HUDEP-2 (cell line): Measurements from ENCODE around the gene TOR1B.

Experiments
- DNase-seq, 76 experiments: peaks; one replicate each; lab custom pipeline; 2025; ENCODE audit not compliant: unreplicated experiment in 76 of 76; lab: John Stamatoyannopoulos, UW

The TOR1B gene

DNA sequence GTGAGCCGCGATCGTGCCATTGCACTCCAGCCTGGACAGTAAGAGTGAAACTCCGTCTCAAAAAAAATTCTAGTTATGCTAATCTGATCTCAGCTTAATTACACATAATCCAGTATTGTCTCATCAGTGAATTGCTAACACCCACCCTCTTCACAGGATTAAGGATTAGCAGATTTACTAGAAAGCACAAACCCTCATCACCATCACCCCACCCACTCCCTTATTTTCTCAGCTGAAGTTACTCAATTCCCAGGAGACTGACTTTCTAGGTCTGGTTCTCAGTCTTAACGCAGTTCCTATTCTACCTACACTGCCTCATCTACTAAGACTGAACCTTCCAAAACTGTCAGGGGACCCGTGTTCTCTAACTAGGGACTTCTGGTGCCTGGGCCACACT lies 9.0 kb downstream of the TOR1B start:
- no peak for DNase-seq

DNA sequence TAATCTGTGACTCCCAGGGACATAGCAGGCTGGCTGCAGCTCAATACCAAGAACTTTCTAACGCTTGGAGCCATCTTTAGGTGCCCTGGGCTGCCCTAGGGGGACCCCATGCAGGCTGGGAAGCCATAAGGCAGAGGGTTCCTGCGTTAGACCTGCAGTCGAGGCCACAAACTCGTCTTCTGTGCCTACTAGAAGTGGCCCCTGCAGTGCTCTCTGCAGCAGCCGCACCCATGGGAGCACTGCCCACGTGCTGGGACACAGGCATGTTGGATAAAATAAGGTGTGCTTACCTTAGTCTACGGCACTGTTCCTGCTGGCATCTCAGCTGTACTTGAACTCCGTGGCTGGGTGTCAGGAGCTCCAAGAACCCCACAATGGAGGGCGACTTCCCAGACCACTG lies 9.4 kb downstream of the TOR1B start:
- DNase-seq: peak in 1 of 76 experiments; percentile 7

DNA sequence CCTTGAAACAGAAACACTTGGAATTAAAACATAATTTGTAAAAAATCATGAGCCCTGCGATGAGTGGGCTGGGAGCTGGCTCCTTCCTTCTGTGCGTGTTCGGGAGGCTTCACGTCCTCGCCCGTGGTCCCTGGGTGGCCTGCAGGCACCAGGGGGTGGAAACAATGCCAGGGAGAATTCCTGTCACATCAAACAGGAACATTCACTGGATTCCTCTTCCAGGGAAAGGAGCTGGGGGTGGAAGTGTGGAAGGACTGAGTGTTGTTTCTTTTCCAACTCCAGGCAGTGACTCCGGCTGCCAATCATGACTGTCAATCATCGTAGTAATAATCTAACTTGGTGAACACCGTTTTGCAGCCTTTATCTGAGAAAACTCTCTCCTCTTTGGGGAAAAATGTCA lies 10.7 kb downstream of the TOR1B start:
- DNase-seq: no peak

DNA sequence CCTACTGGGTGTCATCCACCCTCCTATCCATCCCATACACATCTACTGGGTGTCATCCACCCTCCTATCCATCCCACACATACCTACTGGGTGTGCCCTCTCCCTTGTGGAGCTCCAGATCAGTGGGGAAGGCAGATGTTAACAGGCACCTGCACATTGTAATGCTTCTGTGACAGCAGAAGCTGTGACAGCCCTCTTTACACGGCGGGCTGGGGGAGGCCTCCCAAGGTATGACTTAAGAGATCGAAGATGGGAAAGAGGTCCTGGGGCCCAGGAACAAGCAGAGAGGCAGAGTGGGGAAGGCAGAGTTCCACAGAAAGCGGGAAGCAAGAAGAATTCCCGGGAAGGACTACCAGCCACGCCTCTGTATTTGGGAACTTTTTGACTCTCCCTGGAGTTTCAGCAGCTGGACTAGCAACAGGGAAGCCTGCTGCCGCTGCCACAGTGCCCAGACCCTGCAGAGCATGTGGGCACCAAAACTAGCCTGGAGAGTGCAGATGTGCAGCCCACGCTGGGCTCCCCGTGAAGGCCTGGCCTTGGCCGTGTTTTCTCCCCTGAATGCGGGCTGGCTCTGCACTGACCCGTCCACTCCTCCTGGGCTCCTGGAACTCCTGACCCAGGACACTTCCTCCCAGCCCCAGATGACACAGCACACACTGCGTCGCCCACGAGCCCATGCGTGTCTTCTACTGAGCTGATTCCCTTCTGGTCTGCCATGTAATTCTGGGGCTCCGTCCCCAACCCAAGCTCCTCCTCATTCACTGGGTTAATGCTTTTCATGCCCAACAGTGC lies 11.6 kb downstream of the TOR1B start:
- DNase-seq: no peak

DNA sequence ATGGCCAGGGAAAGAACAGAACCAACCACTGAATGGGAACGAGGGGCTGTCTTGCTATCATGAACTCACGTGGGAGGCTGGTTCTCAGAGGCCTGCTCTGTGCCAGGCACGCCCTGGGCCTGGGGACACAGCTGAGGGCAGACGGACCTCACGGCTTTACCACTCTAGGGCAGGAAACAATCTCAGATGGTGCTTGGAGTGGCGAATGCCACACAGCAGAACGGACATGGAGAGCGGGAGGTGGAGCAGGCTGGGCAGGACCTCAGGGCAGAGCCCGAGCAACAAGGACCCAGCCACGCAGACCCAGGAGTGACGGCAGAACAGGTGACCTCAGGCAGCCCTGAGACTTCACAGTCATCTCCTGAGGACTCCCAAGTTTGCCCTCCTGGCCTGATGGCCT lies 12.3 kb downstream of the TOR1B start:
- DNase-seq: no peak

DNA sequence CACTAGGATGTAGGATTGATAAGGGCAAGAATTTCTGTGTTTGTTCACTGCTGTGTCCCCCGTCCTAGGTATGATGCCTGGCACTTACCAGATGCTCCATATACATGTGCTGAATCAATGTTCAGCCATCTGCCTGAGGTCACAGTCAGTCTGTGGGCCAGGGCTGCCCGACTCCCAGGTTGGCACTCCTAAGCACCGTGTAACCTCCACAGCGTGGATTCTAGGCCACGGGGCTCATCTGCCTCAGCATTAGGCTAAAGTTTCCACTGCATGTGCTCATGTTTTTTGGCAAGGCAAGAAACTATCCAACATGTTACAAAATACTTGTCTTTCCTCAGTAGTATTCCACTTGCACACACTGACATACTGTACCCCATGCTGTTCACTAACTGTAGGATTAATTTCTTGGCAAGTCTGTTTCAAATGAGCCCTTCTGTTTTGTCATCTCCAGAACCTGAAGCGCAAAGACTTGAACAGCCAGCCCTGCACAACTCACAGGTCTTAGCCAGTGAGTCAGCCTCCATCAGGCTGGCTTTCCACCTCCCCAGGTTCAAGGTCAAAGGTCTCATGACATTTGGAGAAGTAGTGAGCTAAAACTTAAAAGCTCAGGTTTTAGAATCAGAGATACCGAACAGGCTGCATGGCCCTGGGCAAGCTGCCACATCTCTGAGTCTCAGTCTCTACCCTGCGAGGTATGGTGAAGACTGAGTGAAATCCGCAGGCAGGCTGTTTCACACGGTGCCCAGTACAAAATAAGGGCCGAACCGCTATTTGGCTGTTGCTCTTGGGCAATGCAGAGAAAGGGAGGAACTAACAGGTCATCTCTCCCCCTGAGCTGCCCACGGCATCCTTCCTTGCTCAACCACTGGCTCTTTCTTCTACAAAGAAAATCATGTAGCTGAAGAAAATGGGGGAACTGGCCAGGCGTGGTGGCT lies 13.8 kb downstream of the TOR1B start:
- DNase-seq: no peak

DNA sequence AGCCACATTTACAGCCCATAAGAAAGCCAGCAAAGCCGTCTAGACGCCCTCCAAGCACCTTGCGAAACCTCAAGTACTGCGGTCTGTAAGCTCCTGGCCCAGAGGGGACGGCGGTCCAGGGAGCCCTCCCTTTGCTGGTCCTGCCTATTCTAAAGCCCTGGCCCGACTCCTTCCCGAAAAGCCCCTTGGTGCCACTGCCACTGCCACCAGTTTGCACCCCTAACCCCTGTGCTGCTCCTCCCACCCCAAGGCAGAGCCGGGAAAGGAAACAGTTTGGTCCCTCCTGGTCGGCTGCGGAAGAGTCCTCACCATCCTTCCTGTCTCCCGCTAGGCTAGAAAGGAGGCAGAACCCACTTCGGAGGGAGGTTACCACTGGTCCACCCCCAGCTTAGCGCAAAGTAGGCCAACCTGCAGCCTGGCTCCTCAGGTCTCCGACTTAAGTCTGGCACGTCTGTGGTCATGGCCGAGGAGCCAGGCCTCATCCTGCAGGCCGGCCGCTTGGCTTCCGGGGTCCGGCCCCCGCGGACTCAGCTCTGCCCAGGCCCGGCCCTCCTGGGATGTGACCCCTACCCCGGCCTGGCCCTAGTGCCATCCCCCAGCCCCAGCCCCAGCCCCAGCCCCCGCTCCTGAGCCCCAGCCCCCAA lies 20.0 kb downstream of the TOR1B start:
- DNase-seq: peak in 2 of 76 experiments; percentile 9 to 17

DNA sequence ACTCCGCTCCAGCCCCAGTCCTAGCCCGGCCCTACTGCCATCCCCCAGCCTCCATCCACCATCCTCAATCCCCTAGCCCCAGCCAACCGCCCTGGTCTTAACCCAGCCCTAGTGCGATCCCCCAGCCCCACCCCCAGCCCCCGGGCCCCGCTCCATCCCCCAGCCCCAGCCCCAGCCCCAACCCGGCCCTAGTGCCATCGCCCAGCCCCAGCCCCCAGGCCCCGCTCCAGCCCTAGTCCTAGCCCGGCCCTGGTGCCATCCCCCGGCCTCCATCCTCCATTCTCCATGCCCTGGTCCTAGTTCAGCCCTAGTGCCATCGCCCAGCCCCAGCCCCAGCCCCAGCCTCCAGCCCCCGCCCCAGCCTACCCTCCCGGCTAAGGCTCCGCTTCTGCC lies 20.6 kb downstream of the TOR1B start:
- DNase-seq: no peak

DNA sequence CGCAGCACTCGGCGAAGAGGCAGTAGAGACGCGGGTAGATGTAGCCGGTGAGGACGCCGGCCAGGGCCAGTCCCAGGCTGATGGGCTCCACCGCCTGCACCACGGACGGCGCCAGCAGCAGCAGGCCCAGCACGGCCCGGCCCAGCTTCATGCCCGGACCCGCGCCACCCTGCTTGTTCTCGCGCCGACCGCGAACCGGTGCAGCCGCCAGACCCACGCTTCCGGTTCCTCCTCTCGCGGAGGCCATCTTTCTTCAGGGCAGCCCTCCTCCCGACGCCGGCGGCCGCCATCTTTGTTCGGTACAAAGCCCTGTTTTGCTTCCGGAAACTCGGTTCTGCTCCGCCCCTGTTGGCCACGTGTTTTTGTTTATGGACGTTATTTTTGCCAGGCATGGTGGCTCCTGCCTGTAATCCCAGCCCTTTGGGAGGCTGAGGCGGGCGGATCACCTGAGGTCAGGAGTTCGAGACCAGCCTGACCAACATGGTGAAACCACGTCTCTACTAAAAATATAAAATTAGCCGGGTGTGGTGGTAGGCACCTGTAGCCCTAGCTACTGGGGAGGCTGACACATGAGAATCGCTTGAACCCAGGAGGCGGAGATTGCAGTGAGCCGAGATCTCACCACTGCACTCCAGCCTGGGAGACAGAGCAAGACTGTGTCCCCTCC lies 21.1 kb downstream of the TOR1B start, which contains the start of gene TOR1A:
TSS of gene TOR1A (minus strand) at position 202 of the 667 bp plus-strand sequence. CDS start at position 151, 51 bp downstream.
- peak in 75 of 76 experiments; percentile 17 to 95 (median 88) for DNase-seq

DNA sequence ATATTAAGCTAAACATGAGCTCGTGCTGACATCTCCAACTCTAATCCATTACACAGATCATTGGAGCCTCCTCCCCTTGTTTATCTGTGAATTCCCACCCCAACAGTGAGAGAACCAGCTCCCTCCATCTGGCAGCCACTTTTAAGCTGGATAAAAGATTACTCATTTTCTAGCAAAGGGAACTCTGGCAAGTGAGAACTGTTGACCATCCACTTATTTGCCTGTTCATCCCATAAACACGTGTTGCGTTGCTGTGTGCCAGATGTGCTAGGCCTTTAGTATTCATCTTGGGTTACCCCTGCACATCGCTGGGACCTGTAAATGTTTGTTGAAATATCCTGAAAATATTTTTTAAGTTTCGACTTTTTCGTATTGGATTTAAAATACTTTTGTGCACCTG lies 23.4 kb downstream of the TOR1B start:
- peak in 17 of 76 experiments; percentile 14 to 63 (median 29) for DNase-seq

DNA sequence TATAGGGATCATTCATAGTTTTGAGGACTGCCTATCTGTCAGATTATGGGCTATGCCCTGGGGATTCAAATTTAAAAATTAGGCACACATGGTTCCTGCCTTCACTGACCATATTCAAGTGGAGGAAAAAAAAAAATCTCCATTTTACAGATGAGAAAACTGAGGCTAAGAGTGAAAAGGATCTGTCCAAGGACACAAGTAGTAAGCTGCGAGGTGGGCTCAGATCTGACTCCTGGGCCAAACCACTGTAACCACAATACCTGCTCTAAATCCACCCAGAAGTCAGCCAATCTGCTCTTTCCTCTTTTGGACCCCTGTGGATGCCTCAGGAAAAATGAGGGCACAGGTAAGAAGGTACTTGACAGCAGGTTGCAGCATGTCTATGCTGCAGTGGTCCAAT lies 23.8 kb downstream of the TOR1B start:
- DNase-seq: no peak

DNA sequence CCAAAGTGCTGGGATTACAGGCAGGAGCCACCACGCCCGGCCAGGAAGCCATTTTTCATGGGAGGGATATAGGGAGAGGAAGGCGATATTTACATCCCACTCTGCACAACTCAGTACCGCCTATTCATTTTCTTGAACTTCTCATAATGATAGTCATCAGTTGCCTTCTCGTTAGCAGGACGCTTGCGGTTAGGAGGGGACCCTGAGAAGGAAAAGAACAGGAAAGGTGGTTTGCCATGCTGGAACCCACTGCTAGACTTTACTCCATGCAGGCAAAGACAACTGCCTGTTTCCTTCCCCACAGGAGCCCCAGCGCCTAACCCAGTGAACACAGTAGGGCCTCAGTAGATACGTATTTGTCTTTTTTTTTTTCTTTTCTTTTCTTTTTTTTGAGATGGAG lies 25.1 kb downstream of the TOR1B start:
- DNase-seq: no peak

DNA sequence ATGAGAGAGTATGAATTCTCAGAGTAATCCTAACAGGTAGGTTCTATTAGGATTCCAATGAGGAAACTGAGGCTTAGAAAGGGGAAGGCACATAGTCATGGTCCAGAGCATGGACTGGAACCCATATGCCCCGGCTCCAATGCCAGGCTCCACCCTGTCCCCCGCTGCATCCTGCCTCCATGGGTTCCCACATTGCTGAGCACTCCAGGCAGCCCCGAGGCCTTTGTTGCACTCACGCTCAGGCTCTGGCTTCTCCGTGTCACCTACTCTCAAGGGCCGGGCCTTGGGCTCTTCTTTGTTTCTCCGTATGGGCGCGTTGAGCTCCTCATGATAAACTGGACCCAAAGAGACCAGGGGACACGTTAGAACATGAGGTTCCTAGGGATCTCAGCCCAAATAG lies 26.0 kb downstream of the TOR1B start:
- no peak for DNase-seq

DNA sequence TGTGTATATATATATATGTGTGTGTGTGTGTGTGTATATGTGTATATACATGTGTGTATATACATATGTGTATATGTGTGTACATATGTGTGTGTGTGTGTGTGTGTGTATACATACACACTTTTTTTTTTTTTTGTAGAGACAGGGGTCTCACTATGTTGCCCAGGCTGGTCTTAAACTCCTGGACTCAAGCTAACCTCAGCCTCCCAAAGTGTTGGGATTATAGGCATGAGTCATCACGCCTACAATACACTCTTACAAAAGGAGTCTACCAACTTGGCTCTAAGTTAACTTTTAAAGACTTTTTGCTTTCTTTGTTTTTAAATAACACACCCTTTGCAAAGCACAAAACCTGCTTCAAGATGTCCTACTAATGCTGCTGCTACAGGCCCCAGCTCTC lies 30.0 kb downstream of the TOR1B start:
- DNase-seq: no peak

DNA sequence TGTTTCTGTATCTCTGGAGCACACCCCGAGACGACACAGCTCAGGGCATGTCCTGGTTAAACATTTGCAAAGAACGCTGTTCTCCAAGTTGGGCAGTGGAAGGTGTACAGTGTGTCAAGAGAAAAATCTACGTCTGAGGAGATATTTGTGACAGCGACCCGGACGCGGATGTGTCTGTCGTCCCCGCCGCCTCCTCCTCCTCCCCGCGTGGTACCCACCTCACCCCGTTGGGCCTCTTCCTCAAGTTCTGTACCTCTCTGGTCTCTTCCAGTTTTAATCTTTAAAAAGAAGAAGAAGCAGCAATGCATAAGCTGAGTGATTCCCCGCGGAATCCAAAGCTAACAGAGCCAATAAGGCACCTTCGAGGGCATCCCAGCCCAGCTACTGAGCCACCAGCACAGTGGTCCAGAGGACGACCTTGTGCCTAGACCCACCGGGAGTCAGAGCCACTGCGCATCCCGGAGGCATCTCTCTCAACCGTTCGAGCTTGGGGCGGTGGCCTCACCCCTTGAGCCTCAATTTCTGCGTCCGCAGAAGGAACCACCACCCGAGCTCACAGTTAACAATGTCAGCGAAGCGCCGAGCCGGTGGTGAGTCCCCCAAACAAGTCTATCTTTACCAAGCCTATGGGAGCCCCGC lies 31.6 kb downstream of the TOR1B start:
- DNase-seq: peak in 3 of 76 experiments; percentile 7 to 45 (median 36)

DNA sequence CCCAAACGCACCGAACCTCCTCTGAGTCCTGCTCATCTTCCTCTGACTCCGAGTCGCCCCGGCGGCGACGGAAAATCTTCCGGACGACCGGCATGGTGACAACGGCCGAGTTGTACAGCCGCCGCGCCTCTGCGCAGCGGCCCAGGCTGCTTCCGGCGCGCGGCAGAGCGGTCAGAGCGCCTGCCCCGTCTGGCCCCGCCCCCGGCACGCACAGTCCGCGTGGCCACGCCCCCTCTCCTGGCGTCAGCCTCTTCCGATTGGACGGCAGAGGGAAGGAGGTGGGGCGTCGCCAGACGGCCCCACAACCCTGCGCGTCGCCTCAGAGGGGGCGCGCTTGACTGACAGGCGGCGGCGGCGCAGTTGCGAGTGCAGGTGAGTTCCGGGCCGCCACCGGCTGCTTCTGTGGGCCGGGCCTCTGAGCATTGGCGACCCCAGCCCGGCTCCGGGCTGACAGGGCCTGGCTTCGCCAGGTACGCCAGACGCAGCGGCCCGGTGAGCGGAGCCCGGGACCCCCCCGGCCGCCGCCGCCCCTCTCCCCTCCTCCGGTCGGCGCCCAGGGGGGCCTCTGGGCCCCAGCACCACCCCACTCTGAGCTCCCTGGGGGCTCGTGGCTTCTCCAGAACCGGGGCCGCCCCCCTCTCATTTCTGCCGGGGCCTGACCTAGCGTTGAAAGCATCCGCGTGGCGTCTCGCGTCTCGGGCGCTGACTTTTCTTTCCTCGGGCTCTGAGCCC lies 32.3 kb downstream of the TOR1B start, which contains the start of the genes C9orf78 and USP20:
TSS of gene C9orf78 (minus strand) at position 148 of the 732 bp plus-strand sequence. CDS start at position 94, 54 bp downstream.
TSS of gene USP20 (plus strand) at position 331 of the 732 bp plus-strand sequence. CDS start 17,098 bp downstream, outside the sequence.
- peak in 74 of 76 experiments; percentile 35 to 97 (median 91) for DNase-seq

DNA sequence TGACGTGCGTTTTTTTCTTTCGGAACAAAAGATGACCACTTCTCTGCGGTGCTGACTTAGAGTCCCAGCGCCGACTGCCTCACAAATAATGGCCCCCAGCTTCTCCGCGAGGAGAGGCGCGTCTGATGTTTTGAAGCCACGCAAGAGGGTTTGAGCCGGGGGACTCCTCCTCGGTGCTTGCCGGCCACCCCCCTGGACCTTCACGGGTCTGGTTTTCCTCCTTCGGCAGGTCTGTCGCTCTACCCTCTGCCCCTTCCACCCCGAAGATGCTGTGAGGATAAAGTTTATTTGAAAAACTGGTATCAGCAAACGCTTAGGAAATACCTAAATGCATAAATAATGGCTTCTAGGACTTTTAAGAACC lies 32.9 kb downstream of the TOR1B start:
- no peak for DNase-seq

DNA sequence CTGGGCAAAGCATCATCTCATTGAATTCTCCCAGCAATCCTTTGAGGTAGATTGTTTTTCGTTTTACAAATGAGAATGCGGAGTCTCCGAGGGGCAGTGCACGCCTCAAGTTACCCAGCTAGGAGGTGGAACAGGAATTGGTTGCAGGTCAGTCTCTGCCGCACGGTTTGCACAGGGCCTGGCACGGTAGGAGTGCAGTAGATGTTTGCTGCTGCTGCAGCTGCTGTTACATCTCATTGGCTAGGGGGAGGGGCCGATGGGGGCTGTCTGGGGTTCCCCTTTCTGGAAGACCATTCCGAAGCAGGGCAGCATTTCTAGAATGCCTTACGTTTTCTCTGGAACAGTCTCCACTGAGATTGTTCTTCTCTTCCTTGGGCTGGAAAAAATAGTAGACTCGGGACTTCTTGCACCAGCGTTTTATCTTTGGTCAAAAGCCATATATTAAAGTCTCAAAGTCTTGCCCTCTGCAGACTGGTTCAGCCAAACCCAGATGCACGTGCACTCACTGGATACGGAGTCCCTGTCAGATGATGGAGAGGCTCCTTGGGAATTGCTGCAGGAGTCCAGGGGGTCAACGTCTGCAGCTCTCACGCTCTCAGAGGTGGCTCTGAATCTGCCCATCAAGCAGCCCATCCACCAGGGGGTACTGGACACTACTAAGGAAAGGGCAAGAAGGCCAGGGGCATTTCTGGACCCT lies 33.5 kb downstream of the TOR1B start:
- peak in 5 of 76 experiments; percentile 9 to 18 (median 13) for DNase-seq
